ENCODE data around the gene MAP6. TPM values are rescaled to one million over a fixed set of nuclear protein-coding genes. Genes with fewer than 3 reads are reported as not detected.

The MAP6 gene
- total RNA-seq, 2 donors from 2014 or later: 2.6 to 3.4 TPM

DNA sequence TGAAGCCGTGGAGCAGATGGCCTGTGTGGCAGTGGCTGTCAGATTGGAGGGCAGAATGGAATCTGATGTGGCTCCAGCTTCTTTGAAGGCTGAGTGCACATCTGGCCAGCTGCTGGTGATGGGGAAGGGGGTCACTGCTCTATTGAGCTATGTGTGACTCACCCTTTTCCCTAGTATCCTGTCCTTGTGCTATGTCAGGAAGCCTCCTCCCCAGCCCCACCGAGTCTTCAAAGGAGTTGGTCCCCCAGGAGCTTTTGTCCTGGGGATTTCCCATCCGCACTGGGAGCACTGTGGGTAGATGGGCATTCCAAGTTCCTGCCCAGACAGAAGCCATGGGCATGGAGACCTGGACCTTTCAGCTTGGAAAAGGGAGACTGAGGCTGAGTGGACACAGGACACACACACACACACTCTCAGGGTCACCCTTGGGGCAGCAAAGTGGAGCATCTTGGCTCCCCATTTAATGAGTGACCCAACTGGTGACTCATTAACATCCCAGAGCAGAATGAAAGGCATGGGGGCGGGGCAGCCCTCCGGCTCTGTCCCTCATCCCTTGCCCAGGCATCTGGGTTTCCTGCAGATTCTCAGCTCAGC lies 103.5 kb downstream of the MAP6 start:
- WGBS, 2 donors: 48 to 62% methylated on average over 3 to 5 of the region's 5 CpGs
- TF ChIP-seq POLR2A (IDR thresholded peaks at IDR 0.05): no peak
- TF ChIP-seq, protein P1, sequence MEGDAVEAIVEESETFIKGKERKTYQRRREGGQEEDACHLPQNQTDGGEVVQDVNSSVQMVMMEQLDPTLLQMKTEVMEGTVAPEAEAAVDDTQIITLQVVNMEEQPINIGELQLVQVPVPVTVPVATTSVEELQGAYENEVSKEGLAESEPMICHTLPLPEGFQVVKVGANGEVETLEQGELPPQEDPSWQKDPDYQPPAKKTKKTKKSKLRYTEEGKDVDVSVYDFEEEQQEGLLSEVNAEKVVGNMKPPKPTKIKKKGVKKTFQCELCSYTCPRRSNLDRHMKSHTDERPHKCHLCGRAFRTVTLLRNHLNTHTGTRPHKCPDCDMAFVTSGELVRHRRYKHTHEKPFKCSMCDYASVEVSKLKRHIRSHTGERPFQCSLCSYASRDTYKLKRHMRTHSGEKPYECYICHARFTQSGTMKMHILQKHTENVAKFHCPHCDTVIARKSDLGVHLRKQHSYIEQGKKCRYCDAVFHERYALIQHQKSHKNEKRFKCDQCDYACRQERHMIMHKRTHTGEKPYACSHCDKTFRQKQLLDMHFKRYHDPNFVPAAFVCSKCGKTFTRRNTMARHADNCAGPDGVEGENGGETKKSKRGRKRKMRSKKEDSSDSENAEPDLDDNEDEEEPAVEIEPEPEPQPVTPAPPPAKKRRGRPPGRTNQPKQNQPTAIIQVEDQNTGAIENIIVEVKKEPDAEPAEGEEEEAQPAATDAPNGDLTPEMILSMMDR (IDR thresholded peaks at IDR 0.05): no peak
- no peaks in the 10 kb centered on the region for H3K27me3 ChIP-seq
- ATAC-seq (no peak), DNase-seq (peak in 3 of 4 donors; percentile 42 to 59 (median 43))
- no peak overlapping the region for H3K4me3 ChIP-seq
- peak overlapping the region in 3 of 4 donors; percentile 92 to 98 (median 93) for H3K27ac ChIP-seq
- intact Hi-C loops (cut with DNase I): no loop called here
- H3K9me3 ChIP-seq: no peaks in the 10 kb centered on the region
- H3K36me3 ChIP-seq (replicated peaks in 1 of 2; ENCODE audit: insufficient read depth in 1 of 2, low read depth in 2 of 2): peaks cover 0 to 15% of the 10 kb centered on the region in 2 donors
- H3K4me1 ChIP-seq: peaks cover 44% of the 10 kb centered on the region

DNA sequence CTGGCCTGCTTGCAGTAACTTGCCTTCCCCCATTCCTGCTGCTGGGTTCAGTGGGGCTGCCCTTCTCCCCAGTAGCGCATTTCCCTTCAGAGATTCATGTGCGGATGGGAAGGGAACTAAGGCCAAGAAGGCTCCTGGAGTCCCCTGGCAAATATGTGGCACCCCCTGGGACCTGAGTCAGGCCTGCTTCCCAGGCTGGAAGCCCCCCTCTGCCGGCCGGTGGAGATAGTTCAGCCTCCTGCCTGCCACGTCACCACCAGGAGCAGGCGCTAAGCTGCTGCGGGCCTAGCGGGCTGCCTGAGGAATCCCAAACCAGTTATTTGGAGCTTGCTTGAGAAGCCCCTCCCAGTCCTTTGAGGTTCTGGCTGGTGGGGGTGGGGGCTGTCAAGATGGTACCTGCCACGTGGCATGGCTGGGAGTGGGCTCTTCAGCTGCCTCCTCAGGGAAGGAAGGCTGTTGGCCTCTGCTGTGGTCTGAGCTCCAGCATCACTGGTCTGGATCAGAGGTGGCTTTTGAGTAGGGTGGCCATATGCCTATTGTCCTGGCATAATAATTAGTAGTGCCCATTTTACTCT lies 104.8 kb downstream of the MAP6 start:
- no peaks in the 10 kb centered on the region for H3K27me3 ChIP-seq
- intact Hi-C loops (cut with DNase I): no loop called here
- peaks cover 0 to 10% of the 10 kb centered on the region in 2 donors for H3K36me3 ChIP-seq (replicated peaks in 1 of 2; ENCODE audit: insufficient read depth in 1 of 2, low read depth in 2 of 2)
- H3K27ac ChIP-seq: peak overlapping the region in 3 of 4 donors; percentile 92 to 98 (median 93)
- 52 to 100% methylated on average over 1 to 9 of the region's 9 CpGs for WGBS, 2 donors
- DNase-seq (peak in 3 of 4 donors; percentile 37 to 42 (median 42)), ATAC-seq (no peak)
- TF ChIP-seq, protein P1 (IDR thresholded peaks at IDR 0.05): peak in 1 of 7 experiments; percentile 16
- no peak for TF ChIP-seq POLR2A (IDR thresholded peaks at IDR 0.05)
- H3K4me1 ChIP-seq: peaks cover 44% of the 10 kb centered on the region
- no peak overlapping the region for H3K4me3 ChIP-seq
- no peaks in the 10 kb centered on the region for H3K9me3 ChIP-seq

DNA sequence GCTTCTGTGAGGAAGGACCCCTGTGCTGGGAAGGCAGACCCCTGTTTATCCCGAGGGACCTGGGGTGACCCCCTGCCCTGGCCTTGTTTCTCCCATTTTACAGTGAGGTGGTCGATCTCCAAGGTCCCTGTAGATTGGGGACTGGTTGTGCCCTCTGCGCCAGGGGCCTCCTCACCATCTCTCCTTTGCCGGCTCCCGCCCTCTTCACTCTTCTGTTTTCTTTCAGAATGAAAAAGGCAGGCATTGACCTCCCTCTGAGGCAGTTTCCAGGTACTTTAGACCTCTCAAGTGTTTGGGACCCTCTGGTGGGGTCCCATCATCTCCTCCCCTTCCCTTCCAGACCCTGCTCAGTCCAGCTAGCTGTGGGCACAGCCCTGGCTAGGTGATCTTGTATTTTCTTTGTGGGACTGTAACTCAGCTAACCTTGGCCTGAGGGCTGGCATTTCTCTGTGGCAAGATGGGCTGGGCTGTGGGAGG lies 105.3 kb downstream of the MAP6 start:
- H3K4me3 ChIP-seq: no peak overlapping the region
- ATAC-seq (no peak), DNase-seq (no peak)
- intact Hi-C loops (cut with DNase I): no loop called here
- H3K36me3 ChIP-seq (replicated peaks in 1 of 2; ENCODE audit: insufficient read depth in 1 of 2, low read depth in 2 of 2): peaks cover 0 to 5% of the 10 kb centered on the region in 2 donors
- 44 to 48% methylated on average over 5 of the region's 5 CpGs for WGBS, 2 donors
- H3K9me3 ChIP-seq: no peaks in the 10 kb centered on the region
- TF ChIP-seq POLR2A (IDR thresholded peaks at IDR 0.05): no peak
- TF ChIP-seq, protein P1 (IDR thresholded peaks at IDR 0.05): no peak
- peaks cover 44% of the 10 kb centered on the region for H3K4me1 ChIP-seq
- H3K27ac ChIP-seq: peak overlapping the region in 3 of 4 donors; percentile 92 to 98 (median 93)
- no peaks in the 10 kb centered on the region for H3K27me3 ChIP-seq

DNA sequence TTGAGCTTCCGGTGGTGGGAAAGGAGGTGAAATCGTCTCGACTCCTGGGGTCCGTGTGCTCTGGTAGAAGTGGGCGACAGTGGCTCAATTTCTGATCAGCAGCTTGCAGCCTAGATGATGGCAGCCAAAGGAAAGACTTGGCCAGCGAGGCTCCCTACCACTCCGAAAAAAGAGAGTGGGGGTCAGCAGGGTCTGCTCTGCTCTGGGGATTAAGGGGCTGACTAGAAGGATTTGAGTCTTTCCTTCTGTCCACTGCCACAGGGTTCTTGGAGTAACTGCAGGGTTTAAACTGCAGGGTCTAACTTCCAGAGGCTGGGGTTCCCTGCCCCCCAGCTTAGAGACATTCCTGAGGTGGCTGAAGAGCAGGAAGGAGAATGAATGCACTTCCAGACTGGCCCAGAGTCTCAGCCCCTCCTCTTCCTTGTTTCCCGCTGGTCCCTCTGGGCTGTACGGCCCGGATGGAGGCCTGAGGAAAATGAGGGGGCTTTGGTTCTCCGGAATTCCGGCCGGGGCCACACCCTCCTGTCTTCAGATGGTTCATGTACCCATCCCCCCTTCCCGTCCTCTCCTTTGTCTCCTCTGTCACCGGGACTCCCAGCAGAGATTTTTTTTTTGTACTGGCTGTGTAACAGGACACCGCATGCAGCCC lies 105.9 kb downstream of the MAP6 start:
- 5 to 8% methylated on average over 15 to 16 of the region's 16 CpGs for WGBS, 2 donors
- Histone ChIP-seq H3K4me3 (peak overlapping the region; percentile 74 to 75), H3K9me3 (no peaks in the 10 kb centered on the region), H3K27ac (peak overlapping the region; percentile 85 to 98 (median 92)), H3K4me1 (peaks cover 44% of the 10 kb centered on the region), H3K27me3 (no peaks in the 10 kb centered on the region), H3K36me3 (replicated peaks in 1 of 2; ENCODE audit: insufficient read depth in 1 of 2, low read depth in 2 of 2) (peaks cover 0 to 2% of the 10 kb centered on the region in 2 donors)
- DNase-seq (peak in 2 of 4 donors; percentile 26 to 34), ATAC-seq (peak; percentile 17)
- no peak for TF ChIP-seq POLR2A (IDR thresholded peaks at IDR 0.05)
- TF ChIP-seq, protein P1 (IDR thresholded peaks at IDR 0.05): no peak
- intact Hi-C loops (cut with DNase I): no loop called here
